GM19397 (cell line): ENCODE data around the gene MYO3A.

Experiments used
- ATAC-seq: cut with Tn5 transposase; IDR thresholded peaks from one replicate; pipeline ENCODE4 v1.9.1; 2021; ENCODE audit warnings: mild to moderate bottlenecking, moderate library complexity; ENCODE audit not compliant: unreplicated experiment

The MYO3A gene, protein sequence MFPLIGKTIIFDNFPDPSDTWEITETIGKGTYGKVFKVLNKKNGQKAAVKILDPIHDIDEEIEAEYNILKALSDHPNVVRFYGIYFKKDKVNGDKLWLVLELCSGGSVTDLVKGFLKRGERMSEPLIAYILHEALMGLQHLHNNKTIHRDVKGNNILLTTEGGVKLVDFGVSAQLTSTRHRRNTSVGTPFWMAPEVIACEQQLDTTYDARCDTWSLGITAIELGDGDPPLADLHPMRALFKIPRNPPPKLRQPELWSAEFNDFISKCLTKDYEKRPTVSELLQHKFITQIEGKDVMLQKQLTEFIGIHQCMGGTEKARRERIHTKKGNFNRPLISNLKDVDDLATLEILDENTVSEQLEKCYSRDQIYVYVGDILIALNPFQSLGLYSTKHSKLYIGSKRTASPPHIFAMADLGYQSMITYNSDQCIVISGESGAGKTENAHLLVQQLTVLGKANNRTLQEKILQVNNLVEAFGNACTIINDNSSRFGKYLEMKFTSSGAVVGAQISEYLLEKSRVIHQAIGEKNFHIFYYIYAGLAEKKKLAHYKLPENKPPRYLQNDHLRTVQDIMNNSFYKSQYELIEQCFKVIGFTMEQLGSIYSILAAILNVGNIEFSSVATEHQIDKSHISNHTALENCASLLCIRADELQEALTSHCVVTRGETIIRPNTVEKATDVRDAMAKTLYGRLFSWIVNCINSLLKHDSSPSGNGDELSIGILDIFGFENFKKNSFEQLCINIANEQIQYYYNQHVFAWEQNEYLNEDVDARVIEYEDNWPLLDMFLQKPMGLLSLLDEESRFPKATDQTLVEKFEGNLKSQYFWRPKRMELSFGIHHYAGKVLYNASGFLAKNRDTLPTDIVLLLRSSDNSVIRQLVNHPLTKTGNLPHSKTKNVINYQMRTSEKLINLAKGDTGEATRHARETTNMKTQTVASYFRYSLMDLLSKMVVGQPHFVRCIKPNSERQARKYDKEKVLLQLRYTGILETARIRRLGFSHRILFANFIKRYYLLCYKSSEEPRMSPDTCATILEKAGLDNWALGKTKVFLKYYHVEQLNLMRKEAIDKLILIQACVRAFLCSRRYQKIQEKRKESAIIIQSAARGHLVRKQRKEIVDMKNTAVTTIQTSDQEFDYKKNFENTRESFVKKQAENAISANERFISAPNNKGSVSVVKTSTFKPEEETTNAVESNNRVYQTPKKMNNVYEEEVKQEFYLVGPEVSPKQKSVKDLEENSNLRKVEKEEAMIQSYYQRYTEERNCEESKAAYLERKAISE (N-terminal part only)

DNA sequence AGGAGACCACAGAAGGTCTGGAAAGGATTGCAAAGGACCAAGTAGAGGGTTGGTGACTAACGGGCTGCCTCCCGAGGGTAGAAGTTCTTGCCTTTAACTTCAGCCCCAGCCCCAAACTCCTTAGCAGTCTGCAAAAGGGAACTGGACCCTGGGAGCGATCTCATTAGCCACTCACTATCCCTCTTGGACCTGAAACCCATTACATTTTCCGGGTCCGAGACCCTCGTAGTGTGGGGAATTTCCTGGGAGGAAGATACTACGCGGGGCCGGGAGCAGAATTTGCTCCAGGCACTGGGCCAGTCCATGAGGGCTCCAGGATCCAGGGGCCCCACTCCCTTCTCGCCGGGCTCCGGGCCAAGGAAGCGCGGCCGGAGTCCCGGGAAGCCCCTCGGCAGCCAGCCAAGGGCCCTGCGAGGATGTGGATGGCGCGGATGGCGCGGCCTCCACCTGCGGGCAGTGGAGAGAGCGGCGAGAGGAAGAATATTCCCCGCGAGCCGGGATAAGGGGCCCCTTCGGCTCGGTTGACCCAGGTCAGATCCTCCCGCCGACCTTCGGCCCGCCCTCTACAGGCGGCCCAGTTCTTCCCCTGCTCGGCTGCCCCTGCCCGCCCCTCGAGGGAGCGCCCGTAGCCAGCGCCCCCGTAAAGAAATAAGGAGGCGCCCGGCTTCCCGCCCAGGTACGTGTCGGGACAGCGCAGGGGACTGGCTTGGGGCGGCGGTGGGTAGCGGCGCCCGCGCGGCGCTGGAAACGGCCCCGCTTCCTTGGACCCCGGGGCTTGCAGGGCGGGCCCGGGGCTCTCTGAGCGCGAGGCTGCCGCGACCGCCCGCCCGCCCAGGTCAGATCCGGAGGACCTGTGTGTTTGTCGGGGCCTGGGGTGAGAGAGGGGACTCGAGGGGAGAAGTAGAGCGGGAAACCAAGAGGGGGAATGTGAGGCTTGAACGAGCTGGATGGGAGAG is at the start of gene MYO3A:
MYO3A (plus strand) TSS at position 577 of the 956 bp plus-strand sequence. CDS start 17,882 bp downstream, outside the sequence.
- no peak for ATAC-seq

DNA sequence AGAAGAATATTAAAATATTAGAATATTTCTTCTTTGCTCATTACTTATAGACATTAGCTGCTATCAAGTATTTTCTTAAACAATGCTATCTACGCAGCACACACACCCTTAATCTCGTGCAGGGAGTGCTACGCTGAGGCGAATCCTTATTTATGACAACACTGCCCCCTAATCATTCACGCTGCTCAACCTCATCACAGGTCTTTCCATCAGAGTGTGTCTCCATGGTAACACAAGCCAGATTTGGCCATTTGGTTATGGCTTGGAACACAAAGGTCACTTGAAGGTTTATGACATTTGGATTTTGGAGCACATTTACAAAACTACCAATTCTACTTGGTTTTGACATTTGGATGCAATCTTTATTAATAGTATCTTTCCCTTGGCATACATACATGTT is 45.4 kb upstream of the MYO3A start:
- no peak for ATAC-seq

DNA sequence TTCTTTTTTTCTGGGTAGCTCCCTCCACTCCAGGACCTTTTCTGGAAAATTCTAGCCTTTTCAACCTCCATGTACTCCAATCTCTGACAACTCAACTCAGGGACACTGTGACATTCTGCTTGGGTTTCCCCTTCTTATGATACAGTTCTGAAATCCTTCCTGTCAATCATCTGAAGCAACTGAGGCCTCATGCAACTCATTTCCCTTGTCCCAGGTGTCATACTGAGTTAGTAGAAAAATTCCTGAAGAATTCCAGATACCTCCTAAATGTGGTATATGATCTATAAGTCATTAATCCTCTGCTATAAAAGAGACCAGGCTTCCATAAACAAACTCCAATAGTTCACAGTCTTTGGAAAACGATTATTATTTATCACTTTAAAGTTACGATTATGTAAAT is 43.0 kb upstream of the MYO3A start:
- no peak for ATAC-seq

DNA sequence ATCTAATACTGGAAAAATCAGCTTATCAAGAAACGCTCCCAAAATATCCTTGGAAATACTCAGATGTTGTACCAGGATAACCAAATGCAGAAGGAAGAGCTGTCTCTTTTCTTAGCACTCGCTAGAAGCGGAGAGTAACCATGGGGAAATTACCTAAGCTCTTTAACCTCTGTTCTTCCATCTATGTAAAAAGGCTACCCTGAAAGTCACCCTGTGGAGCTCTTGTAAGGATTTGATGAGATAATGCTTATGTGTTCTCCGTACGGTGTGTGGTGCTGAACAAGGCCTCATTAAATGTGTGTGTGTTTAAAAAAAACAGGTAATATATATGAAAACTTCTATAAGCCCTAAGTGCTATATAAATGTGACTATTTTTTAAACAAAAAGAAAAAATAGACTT is 38.2 kb upstream of the MYO3A start:
- no peak for ATAC-seq

DNA sequence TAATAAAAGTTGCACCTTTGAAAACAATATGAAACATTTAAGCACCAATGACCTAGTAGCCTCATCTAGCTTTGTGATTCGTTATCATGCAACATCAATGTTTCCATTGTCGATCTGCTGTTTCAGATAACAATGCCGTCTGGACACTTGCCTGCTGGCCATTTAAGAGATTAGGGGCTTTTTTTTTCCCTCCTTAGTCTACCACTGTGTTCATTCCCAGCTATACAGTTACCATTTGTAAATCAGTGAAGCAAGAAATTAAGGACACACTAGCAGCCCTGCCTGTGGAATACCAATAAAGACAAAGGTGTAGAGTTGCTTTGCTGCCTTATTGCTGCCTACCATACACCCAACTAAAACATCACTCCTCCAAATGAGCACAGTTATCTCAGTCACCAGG is 37.6 kb upstream of the MYO3A start:
- ATAC-seq: no peak

DNA sequence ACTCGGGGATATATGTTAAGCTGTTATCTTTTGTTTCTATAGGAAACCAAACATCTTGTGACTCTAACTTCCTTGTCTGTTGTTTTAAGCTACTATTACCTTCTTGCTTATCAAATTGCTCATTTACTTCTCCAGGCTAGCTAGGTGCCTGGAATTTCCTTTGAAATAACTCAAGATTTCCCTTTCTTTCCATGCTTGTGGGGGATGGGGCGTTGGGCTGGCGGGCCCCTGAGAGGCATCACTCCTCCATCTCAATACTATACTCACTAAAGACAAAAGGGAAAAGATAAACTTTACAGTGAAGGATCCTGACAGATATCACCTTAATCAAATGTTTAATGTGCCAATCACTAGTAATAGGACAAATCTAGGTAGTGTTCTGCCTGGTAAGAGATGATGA is 34.7 kb upstream of the MYO3A start:
- ATAC-seq: no peak

DNA sequence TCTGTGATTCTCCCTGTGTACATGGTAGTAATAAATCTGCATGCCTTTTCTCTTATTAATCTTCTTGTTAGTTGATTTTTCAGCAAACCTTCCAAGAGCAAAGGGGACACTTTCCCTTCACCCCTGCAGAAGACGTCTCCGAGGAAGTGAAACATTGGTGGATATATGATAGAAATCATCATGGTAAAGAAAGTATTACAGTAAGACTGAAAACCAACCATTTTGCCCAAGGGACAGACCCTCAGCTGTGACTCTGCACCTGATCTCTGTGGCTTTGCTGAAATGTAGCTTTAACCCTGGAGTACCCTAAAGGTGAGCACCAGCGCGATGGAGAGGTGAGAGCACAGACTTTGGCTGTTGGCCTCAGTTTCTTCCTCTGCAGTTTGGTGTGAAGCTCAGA is 32.8 kb upstream of the MYO3A start:
- ATAC-seq: peak; percentile 77

DNA sequence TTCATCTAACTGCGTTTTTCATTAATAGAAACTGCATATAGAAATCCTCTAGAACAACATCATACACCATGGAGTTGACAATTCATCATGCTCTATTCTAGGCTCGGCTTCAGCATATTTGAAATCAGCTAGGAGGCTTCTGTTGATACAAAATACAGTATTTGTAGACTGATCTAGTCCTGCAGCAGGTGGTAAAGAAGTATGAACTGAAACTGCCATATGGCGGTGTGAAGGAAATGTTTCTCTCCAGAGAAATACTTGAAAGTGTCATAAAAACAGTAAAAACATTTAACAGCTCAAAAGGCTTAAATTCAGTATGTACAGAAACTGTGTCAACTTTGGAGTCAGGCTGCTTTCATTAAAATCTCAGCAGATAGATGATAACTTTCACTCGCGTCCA is 32.0 kb upstream of the MYO3A start:
- peak; percentile 48 for ATAC-seq

DNA sequence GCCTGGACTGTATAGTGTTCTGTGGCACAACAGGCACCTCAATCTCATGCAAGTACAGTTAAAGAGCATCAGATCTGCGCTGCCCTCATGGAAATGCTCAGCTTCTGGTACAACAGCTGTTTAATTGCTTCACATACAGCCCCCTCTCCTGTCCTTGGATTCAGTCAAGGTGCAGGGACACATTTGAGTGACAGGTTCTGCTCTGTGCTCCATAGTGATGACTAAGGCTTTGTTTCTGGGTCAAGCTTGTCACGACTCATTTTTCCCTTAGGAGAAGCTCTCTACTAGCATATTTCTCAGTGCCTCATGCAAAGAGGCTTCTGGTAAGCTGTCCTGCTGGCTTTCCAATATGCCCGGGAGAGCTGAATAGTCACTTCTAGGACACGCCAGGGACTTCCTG is 26.8 kb upstream of the MYO3A start:
- no peak for ATAC-seq

DNA sequence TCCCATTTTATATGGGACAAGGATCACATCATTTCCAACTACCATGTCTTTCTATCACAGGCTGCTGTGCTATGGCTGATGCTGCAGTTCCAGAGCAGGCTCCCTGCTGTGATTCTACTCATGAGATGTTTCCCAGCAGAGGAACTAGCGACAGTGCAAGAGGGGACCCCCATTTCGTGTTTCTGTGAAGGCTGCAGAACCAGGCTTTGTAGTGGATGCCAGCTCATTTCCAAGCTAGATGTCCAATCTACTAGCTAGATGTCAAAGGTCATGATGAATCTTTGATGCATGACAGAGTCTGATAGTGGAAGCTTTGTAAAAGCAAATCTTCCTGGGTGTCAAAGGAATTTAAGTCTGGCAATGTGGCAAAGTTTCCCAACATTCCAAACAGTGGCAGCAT is 21.2 kb upstream of the MYO3A start:
- no peak for ATAC-seq

DNA sequence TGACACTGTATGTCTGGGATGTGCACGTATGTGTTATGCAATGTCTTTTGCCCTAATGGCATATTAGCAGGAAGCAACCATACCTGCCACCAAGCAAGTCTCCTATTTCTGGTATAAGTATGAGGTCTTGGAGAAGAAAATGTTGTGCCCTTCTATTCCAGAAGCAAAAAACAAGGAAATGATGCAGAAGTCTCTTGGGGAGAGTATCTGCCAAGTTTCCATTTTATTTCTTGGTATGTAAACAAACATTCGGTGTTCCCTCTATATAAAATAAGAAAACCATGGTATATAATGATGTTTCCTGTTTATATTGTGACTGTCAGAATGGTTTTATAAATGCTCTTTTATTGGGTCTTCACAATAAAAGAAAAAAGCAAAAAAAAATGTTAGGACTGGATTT is 19.3 kb upstream of the MYO3A start:
- ATAC-seq: no peak

DNA sequence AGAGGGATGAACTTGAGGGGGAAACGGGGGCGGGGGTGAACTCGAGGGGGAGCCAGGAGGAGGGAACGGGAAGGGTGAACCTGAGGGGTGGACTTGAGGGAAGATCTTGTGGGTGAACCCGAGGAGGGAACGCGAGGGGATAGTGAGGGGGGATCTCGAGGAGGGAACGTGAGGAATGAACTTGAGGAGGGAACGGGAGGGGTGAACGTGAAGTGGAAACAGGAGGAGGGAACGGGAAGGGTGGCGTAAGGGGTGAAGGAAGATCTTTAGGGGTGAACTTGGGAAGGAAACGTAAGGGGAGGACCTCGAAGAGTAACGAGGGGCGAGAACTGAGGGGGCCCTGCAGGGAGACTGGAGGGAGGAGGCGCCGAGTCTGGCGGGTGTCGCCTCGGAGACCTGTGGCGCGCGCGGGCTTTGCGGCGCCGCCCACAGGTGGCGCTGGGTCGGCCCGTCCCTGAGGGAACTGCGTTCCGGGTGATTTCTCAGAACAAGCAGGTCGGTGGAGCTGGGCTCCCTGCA is 651 bp downstream of the MYO3A start:
- ATAC-seq: peak; percentile 59

DNA sequence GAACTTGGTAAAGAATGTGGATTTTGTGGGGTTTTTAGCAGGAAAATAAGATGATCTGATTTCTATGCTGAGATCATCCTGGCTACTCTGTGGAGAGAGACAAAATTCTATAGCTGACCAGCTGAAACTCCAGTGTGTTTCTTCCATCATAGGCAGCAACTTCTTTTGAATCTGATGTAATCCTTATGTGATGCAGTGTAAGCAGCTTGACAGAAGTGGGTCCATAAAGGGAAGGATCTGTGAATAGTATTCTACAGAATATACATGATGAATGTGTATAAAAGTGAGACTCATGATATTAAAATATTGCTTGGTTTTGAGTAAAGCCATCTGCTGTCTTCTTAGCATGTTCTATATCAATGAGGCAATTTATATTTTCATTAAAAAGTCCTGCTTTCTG is 4.4 kb downstream of the MYO3A start:
- ATAC-seq: no peak

DNA sequence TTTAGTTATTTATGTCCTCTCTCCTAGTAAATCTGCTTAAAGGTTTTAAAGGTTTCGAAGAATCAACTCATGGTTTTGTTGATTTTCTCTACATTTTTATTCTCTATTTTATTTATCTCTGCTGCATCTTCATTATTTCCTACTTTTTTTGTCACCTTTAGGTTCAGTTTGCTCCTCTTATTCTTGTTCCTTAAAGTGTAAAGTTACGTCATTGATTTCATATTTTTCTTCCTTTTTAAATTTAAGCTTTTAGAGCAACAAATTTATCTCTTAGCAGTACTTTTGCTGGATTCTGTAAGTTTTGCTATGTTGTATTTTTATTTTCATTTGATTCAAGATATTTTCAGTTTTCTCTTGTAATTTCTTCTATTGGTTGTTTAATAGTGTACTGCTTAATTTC is 10.7 kb downstream of the MYO3A start:
- no peak for ATAC-seq

DNA sequence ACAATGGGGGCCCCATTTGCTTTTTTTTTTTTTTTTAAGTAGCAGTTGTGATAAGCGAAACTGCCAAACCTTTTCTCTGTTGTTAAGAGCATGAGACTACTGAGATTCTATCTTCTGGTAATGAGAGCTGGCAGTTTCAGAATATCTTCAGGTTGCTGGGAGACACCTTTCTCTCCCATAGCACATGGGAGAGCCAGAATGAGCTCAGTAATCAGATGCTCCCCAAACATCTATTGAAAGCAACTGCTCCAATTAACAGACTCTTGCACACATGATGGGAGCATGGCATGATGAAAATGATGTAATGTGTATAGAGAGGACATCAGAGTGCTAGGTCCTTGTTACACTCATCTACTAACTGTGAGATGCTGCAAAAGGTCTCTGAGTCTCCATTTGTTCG is 18.8 kb downstream of the MYO3A start:
- ATAC-seq: no peak

DNA sequence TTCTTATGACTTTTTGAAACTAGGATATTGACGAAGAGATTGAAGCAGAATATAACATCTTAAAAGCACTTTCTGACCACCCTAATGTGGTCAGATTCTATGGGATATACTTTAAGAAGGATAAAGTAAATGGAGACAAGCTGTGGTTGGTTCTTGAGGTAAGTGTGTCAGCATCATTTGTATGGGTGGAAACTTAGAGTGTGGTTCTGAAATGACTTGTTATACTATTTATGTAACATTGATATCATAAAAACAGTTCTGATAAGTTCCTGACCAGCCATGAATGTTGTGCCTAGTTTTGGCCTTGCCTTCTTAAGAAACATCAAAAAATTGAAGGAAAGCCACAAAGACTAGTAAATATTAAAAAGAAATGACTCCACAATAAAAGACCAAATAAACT is 20.8 kb downstream of the MYO3A start:
- ATAC-seq: no peak

DNA sequence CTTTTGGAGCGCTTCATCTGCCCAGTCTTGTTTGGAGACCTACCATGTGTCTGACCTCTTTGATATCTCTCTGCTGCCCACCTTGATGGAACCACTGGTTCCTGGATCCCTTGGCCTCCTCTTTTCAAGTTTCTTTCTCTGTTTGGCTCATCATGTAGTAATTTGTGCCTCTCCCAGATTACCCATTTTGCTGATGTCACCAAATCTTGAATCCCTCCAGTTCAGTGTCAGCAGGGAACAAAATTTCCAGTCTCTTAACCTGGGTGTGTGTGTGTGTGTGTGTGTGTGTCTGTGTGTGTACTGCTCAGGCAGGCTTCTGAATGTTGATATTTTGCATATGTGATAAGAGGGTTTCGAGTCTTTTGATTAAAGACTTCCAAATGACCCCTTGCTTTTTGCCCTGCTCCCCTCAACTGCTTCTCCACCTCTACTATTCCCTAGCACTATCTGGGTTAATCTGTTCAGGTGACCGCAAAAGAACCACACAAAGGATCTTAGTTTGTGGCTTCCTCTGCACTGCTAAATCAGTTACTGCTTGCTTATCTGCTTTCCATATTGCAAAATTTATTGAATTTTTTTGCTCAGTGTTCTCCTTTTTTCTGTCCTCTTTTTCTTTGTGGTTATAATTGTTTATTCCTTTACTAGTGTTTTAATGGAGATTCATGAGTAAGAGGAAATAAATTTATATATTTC is 25.7 kb downstream of the MYO3A start:
- no peak for ATAC-seq

DNA sequence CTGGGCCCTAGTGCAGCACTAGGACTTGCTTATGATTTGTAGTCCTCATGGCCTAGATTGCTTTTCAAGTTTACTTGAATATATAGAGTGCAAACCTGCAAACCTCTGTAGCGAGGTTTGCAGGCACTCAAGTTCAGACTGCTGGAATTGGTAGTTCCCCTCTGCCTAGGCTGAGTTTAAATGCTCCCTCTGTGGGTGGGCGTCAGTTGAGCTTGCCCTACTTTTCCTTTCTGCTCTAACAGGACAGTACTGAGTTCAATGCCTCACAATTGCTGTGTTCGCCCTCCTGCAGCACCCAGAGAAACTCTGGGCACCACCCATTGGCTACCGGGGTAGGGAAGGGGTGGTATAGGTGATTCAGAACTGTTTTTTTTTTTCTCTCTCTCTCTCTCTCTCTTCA is 31.6 kb downstream of the MYO3A start:
- ATAC-seq: no peak

DNA sequence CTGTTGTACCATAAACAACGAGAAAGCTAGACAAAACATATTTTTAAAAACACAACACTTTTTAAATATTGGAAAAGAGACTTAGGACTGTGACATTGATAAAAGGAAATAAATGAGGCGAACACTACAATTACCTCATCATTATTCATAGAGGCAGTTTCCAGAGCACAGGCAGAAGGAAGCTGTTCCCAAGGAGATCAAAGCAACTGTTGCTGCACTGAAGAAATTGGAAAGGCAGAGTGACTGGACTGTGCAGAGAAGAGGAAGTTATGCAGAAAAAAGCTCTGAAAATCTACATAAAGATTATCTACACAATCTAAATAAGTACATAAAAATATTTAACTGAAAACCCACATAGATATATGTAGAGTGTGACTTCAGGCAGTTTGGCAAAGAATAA is 32.8 kb downstream of the MYO3A start:
- no peak for ATAC-seq
